K562 (cell line): Measurements from ENCODE around the gene CD70. TPM values are rescaled to one million over a fixed set of nuclear protein-coding genes. Genes with fewer than 3 reads are reported as not detected.

Experiments
- ATAC-seq: fragments of 200-7000 bp; cut with Tn5 transposase; 3 replicates; pipeline ENCODE4 v1.9.1; 2020; ENCODE audit warnings: moderate library complexity
- BruUV-seq: library from RNA; stranded (reverse); fragments of 400-500 nt; replicated peaks from 2 replicates; lab custom pipeline; 2021; lab: Mats Ljungman, UMichigan
- CTCF ChIA-PET: fragments of 300-600 bp; formaldehyde crosslinking; extraction: SDS; loops from one replicate; lab custom pipeline; 2021; ENCODE audit warnings: low intra/inter-chr PET ratio; lab: Yijun Ruan, JAX
- POLR2A ChIA-PET: fragments of 300-600, 350-650 bp; sonication (Branson Sonifier 250); formaldehyde crosslinking; extraction: SDS; loops from one replicate; lab custom pipeline; 2021; ENCODE audit warnings: antibody characterized with exemption, inconsistent platforms; lab: Yijun Ruan, JAX
- DNase-seq, 4 experiments: peaks; one replicate each; pipeline versions ENCODE4 v3.0.0 to v3.0.0-alpha.2; 2011 to 2018; ENCODE audit warnings: low spot score in 3 of 4, mixed read lengths in 3 of 4; ENCODE audit errors: extremely low read depth in 1 of 4
- FAIRE-seq: peaks from 2 replicates; lab custom pipeline; 2011; peaks lifted over from hg19 to GRCh38; lab: Jason Lieb, UNC
- H2AFZ ChIP-seq: 2 replicates; pipeline ENCODE4 v1.6.0; 2011; ENCODE audit warnings: low read depth, low read length, control low read depth, inconsistent platforms
- H3K27ac ChIP-seq: fragments of 200-600 bp; 3 replicates; pipeline ENCODE4 v1.8.0; 2011; ENCODE audit warnings: low read depth, mild to moderate bottlenecking, control low read depth, inconsistent platforms, low read length, moderate library complexity, mixed read lengths; ENCODE audit errors: extremely low read depth
- H3K27me3 ChIP-seq, 2 experiments: fragments of 300-600 bp in 1 of 2; 2 replicates in 1 of 2; 3 replicates in 1 of 2; pipeline versions ENCODE4 v1.6.0 to v1.8.0; 2011; ENCODE audit warnings: inconsistent platforms in 2 of 2, low read length in 2 of 2, mild to moderate bottlenecking in 1 of 2, mixed read lengths in 1 of 2, moderate library complexity in 1 of 2; ENCODE audit not compliant: control insufficient read depth in 2 of 2, insufficient read depth in 2 of 2
- H3K36me3 ChIP-seq: fragments of 300-600 bp; 3 replicates; pipeline ENCODE4 v1.8.0; 2011; ENCODE audit warnings: mild to moderate bottlenecking, low read length, inconsistent platforms; ENCODE audit not compliant: control insufficient read depth, insufficient read depth
- H3K4me1 ChIP-seq, 2 experiments: fragments of 200-600 bp in 1 of 2; replicated peaks in 1 of 2; 2 replicates in 1 of 2; 3 replicates in 1 of 2; pipeline versions ENCODE4 v1.5.1 to v1.8.0; 2011; ENCODE audit warnings: inconsistent platforms in 2 of 2, low read length in 2 of 2, mild to moderate bottlenecking in 1 of 2, mixed read lengths in 1 of 2, moderate library complexity in 1 of 2; ENCODE audit not compliant: control insufficient read depth in 2 of 2, insufficient read depth in 2 of 2
- H3K4me2 ChIP-seq: 2 replicates; pipeline ENCODE4 v1.6.1; 2011; ENCODE audit warnings: low read length, control low read depth, inconsistent platforms, mixed read lengths; ENCODE audit not compliant: insufficient read depth
- H3K4me3 ChIP-seq: fragments of 200-600 bp; sonication (generic), shearing (Covaris generic); 2 replicates; pipeline ENCODE4 v1.5.1; 2016; ENCODE audit warnings: control low read depth, inconsistent platforms
- H3K79me2 ChIP-seq: fragments of 200-600 bp; 3 replicates; pipeline ENCODE4 v1.8.0; 2011; ENCODE audit warnings: low read length, inconsistent platforms; ENCODE audit not compliant: control insufficient read depth, insufficient read depth
- H3K9ac ChIP-seq, 2 experiments: 2 replicates each; pipeline versions ENCODE4 v1.6.0 to v1.6.1; 2011; ENCODE audit warnings: low read depth in 2 of 2, low read length in 2 of 2, control low read depth in 1 of 2, inconsistent platforms in 1 of 2, mild to moderate bottlenecking in 1 of 2, mixed read lengths in 1 of 2; ENCODE audit not compliant: insufficient read depth in 1 of 2
- H3K9me1 ChIP-seq: one replicate; pipeline ENCODE4 v1.6.0; 2011; ENCODE audit warnings: inconsistent platforms, mild to moderate bottlenecking, low read length, moderate library complexity; ENCODE audit not compliant: control insufficient read depth, insufficient read depth
- H3K9me3 ChIP-seq: replicated peaks from 2 replicates; pipeline ENCODE4 v1.5.1; 2011; ENCODE audit warnings: low read depth, low read length, inconsistent platforms; ENCODE audit not compliant: control insufficient read depth, insufficient read depth
- H4K20me1 ChIP-seq: replicated peaks from 2 replicates; pipeline ENCODE4 v1.6.1; 2011; ENCODE audit warnings: low read length, inconsistent platforms, mixed read lengths; ENCODE audit not compliant: control insufficient read depth, insufficient read depth
- BRCA1 ChIP-seq, 2 experiments: fragments of 450-650 bp in 1 of 2; sonication (generic) in 1 of 2; formaldehyde crosslinking in 1 of 2; IDR thresholded peaks; 2 replicates each; pipeline versions ENCODE4 v1.5.0 to v1.6.1; 2017 to 2020; ENCODE audit warnings: mild to moderate bottlenecking in 1 of 2, missing genetic modification reagents in 1 of 2
- CREM ChIP-seq: IDR thresholded peaks from 2 replicates; pipeline ENCODE4 v1.6.1; 2014; ENCODE audit warnings: antibody characterized with exemption, low read depth
- FOXA1 ChIP-seq: fragments of 450-650 bp; IDR thresholded peaks from 2 replicates; pipeline ENCODE4 v1.6.1; 2016; ENCODE audit warnings: mild to moderate bottlenecking, borderline replicate concordance
- MBD2 ChIP-seq: sonication (generic); IDR thresholded peaks from 2 replicates; pipeline ENCODE4 v1.6.1; 2016; ENCODE audit warnings: low read depth, borderline replicate concordance
- NBN ChIP-seq: fragments of 450-650 bp; IDR thresholded peaks from 2 replicates; pipeline ENCODE4 v1.6.1; 2016; ENCODE audit warnings: low read depth, mild to moderate bottlenecking
- PHF20 ChIP-seq: fragments of 450-650 bp; IDR thresholded peaks from 2 replicates; pipeline ENCODE4 v1.6.1; 2018; ENCODE audit not compliant: partially characterized antibody
- XRCC4 ChIP-seq: IDR thresholded peaks from one replicate; pipeline ENCODE4 v1.6.1; 2011; ENCODE audit not compliant: insufficient read depth, insufficient read length; ENCODE audit errors: extremely low read depth
- ZNF57 ChIP-seq: fragments of 450-650 bp; formaldehyde crosslinking; IDR thresholded peaks from 2 replicates; pipeline ENCODE4 v1.4.0; 2020; ENCODE audit warnings: mild to moderate bottlenecking, moderate library complexity
- WGBS: fragments of 100-300 bp; shearing (Covaris generic); methylation state at CpG from one replicate; pipeline ENCODE4 v1.1.6; 2016; ENCODE audit warnings: low coverage, mixed read lengths; ENCODE audit not compliant: insufficient coverage; ENCODE audit errors: missing lambda C conversion rate; 5-methylcytosine and 5-hydroxymethylcytosine counted together
- in situ Hi-C: fragments of 300-500 bp; cut with MboI; formaldehyde crosslinking; loops from 4 replicates; pipeline ENCODE4 v1.15.0; 2018; ENCODE audit warnings: inconsistent platforms, mixed read lengths
- intact Hi-C: fragments of 100-400 bp; cut with micrococcal nuclease; formaldehyde crosslinking; loops from 2 replicates; pipeline ENCODE4 v1.14.2; 2022
- polyA plus RNA-seq, 8 experiments: library from polyadenylated mRNA; depleted of rRNA in 4 of 8; stranded (reverse) in 5 of 8; unstranded in 3 of 8; fragments of >200 nt; fragmentation: Nextera tagmentation in 2 of 8; fragmentation: Illumina TruSeq in 1 of 8; extraction: Ambion mirVana in 2 of 8; extraction: Trizol in 1 of 8; gene quantifications; 2 replicates each; pipeline versions ENCODE4 v1.2.1 to v1.2.3, GENCODE V29; 2011 to 2014; ENCODE audit warnings: inconsistent platforms in 1 of 8, missing spikeins in 1 of 8
- total RNA-seq, 7 experiments: library from RNA; depleted of rRNA in 6 of 7; stranded (reverse); fragments of >200 nt in 6 of 7; fragmentation: Illumina TruSeq in 2 of 7; extraction: Trizol in 2 of 7; gene quantifications; 2 replicates each; pipeline versions ENCODE4 v1.2.1 to v1.2.3, GENCODE V29; 2011 to 2021; ENCODE audit warnings: low replicate concordance in 1 of 7
- TF ChIP-seq, protein P1 (sequence below): fragments of 250-450 bp; sonication (Bioruptor Pico); IDR thresholded peaks from 2 replicates; pipeline ENCODE4 v1.5.0; 2020; ENCODE audit warnings: mild to moderate bottlenecking, borderline replicate concordance
- TF ChIP-seq, protein P2 (sequence below): fragments of 250-450 bp; sonication (Bioruptor Pico); IDR thresholded peaks from 2 replicates; pipeline ENCODE4 v1.5.1; 2021; ENCODE audit warnings: mild to moderate bottlenecking
- TF ChIP-seq, protein P3 (sequence below): sonication (generic); formaldehyde crosslinking; IDR thresholded peaks from 2 replicates; pipeline ENCODE4 v1.8.1; 2022; ENCODE audit warnings: missing genetic modification reagents

The CD70 gene
- total and polyA plus RNA-seq, 9 of the 15 experiments (the other 6 are each of a cell fraction or from before 2014, with no cell fraction given) = 0.06 to 0.58 (median 0.33) TPM; not detected in 4

DNA sequence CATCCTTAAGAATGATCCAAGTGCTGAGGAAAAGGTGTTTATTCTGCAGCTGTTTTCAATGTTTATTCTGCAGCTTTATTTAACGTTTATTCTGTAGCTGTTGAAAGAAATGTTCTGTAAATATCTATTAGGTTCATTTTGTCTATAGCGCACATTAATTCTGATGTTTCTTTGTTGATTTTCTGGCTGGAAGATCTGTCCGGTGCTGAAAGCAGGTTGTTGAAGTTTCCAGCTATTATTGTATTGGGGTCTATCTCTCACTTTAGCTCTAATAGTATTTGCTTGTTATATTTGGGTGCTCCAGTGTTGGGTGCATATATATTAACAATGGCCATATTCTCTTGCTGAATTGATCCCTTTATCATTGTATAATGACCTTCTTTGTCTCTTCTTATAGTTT is 20.2 kb downstream of the CD70 start (continued):
- TF ChIP-seq, protein P1, sequence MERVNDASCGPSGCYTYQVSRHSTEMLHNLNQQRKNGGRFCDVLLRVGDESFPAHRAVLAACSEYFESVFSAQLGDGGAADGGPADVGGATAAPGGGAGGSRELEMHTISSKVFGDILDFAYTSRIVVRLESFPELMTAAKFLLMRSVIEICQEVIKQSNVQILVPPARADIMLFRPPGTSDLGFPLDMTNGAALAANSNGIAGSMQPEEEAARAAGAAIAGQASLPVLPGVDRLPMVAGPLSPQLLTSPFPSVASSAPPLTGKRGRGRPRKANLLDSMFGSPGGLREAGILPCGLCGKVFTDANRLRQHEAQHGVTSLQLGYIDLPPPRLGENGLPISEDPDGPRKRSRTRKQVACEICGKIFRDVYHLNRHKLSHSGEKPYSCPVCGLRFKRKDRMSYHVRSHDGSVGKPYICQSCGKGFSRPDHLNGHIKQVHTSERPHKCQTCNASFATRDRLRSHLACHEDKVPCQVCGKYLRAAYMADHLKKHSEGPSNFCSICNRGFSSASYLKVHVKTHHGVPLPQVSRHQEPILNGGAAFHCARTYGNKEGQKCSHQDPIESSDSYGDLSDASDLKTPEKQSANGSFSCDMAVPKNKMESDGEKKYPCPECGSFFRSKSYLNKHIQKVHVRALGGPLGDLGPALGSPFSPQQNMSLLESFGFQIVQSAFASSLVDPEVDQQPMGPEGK (CRISPR knock-in tag) = no peak

DNA sequence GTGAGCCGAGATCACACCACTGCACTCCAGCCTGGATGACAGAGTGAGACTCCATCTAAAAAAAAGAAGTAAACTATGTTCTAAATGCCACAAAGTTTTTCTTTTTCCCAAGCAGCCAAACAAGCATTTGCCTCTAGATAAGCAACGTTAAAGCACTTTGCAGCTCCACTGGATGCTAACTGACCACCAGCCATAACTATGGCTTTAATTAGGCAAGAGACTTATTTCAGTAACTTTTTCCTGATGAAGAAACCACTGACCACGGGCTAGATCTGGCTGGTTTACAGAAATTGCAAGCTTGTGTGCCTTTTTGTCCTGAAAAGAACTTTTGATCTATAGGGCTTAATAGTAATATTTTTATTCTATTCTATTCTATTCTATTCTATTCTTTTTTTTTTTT is 22.1 kb downstream of the CD70 start:
- FAIRE-seq = no peak
- no peak overlapping the region for H3K9ac ChIP-seq
- no peak for TF ChIP-seq MBD2
- TF ChIP-seq FOXA1 = no peak
- TF ChIP-seq PHF20 = no peak
- TF ChIP-seq ZNF57 = no peak
- TF ChIP-seq CREM = no peak
- TF ChIP-seq XRCC4 = no peak
- TF ChIP-seq, protein P2, sequence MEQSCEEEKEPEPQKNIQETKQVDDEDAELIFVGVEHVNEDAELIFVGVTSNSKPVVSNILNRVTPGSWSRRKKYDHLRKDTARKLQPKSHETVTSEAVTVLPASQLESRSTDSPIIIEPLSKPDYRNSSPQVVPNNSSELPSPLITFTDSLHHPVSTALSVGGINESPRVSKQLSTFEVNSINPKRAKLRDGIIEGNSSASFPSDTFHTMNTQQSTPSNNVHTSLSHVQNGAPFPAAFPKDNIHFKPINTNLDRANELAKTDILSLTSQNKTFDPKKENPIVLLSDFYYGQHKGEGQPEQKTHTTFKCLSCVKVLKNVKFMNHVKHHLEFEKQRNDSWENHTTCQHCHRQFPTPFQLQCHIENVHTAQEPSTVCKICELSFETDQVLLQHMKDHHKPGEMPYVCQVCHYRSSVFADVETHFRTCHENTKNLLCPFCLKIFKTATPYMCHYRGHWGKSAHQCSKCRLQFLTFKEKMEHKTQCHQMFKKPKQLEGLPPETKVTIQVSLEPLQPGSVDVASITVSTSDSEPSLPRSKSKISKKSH (CRISPR knock-in tag) = no peak
- TF ChIP-seq, protein P3, sequence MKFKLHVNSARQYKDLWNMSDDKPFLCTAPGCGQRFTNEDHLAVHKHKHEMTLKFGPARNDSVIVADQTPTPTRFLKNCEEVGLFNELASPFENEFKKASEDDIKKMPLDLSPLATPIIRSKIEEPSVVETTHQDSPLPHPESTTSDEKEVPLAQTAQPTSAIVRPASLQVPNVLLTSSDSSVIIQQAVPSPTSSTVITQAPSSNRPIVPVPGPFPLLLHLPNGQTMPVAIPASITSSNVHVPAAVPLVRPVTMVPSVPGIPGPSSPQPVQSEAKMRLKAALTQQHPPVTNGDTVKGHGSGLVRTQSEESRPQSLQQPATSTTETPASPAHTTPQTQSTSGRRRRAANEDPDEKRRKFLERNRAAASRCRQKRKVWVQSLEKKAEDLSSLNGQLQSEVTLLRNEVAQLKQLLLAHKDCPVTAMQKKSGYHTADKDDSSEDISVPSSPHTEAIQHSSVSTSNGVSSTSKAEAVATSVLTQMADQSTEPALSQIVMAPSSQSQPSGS (CRISPR knock-in tag) = no peak
- no peak for TF ChIP-seq NBN
- no peak for TF ChIP-seq BRCA1 (IDR thresholded peaks at IDR 0.05)
- TF ChIP-seq BRCA1 (CRISPR knock-in tag; IDR thresholded peaks at IDR 0.05) = no peak

More for the DNA sequence above, 22.1 kb downstream of the CD70 start:
- no peaks in the 10 kb centered on the region for H4K20me1 ChIP-seq
- in situ Hi-C loops (no loop called here), intact Hi-C loops (no loop called here)
- H3K4me1 ChIP-seq = peaks cover 4 to 7% of the 10 kb centered on the region in 2 experiments; a peak in 3 of 5 replicates
- no peak overlapping the region for H3K4me3 ChIP-seq
- 4% methylated on average over 3 of the region's 3 CpGs for WGBS
- H3K79me2 ChIP-seq = no peaks in the 10 kb centered on the region
- BruUV-seq = no TSS peak
- DNase-seq (no peak), ATAC-seq (no peak)
- H3K27ac ChIP-seq = no peak overlapping the region
- no peak overlapping the region for H3K4me2 ChIP-seq
- no peaks in the 10 kb centered on the region for H3K9me1 ChIP-seq
- ChIA-PET CTCF (no interaction called here), POLR2A (interaction anchor here (1.1 to 1.9 kb wide), 2 partner anchors 17 to 19 kb away, joined by 4 read pairs; no protein-coding TSS in a partner anchor)
- H3K27me3 ChIP-seq = no peaks in the 10 kb centered on the region
- H3K9me3 ChIP-seq = peaks cover 18% of the 10 kb centered on the region
- H3K36me3 ChIP-seq = no peaks in the 10 kb centered on the region
- no peak overlapping the region for H2AFZ ChIP-seq
